Epidermal melanocyte (primary cell): Measurements from ENCODE around the gene SGMS1.

Experiments
- DNase-seq: peaks from one replicate; pipeline ENCODE4 v3.0.0; 2011; ENCODE audit warnings: low spot score; ENCODE audit not compliant: insufficient read length

Gene SGMS1

DNA sequence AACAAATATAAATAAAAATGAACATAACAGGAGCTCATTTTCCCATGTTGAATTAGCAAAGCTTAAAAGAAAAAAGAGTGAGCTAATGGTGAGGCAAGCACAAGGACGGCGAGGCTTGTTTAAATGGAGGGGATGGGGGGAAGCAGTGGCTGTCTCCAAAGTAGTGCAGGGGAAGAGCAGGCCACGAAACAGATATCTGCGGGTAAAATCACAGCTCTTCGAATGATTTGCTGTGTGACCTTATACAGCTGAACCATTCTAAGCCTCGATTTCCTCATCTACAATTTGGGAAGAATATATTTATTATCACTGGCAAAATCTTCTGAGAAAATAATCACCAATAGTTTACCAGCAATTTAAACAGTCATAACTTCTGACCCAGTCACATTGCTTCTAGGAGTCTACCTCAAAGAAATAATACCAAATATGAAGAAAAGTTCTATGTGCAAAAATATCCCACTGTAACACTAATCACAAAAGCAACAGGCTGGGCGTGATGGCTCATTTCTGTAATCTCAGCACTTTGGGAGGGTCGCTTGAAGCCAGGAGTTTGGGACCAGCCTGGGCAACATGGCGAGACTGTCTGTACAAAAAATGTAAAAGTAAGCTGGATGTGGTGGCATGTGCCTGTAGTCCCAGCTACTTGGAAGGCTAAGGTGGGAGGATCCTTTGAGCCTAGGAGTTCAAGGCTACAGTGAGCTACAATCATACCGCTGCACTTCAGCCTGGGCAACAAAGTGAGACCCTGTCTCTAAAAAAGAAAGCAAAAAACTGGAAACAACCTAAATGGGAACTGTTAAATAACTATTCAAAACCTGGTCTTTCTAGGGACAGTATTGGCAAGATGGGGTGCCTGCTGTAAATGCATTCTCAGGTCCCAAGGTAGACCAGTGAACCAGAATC, 309.3 kb downstream of the SGMS1 start:
- DNase-seq = no peak

DNA sequence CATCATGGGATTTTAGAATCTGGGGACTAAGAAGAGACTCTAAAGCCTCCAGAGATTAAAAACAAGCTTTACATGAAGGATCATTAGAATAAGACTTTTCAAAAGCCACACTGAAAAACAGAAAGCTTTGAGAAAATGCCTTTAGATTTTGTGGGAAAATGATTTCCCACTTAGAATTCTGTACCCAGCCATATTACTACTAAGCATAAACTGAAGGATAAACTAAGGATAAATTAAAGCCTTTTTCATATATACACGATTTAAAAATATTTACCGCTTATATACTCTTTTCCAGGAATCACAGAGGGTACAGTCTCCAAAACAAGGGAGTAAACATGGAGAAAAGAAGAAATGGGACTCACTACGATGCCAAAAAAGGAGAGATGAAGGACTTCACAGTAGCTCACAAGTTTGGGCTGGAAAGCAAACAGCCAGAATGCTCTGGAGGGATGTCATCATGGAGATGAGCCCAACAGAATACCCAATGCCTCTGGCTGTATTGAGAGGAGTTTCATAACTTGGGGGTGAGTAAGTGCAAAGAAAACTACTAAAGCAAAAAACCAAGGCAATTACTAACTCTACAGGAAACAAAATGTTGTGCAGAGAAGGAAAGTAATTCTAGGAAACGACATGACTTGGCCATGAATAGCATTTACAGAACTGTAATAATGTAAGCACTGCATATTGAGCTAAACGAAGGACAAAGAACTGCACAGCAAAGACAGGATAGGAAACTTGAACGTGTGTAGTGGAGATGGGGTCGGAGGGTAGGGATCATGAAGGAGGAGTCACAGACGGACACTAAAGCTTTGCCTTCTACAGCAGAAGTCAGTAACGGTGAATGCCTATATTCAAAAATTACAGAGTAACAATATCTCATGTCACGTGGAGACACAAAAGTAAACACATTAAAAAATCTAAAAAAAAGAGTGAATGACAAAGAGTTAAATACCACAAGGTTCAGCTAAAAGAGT, 311.0 kb downstream of the SGMS1 start:
- DNase-seq = no peak

DNA sequence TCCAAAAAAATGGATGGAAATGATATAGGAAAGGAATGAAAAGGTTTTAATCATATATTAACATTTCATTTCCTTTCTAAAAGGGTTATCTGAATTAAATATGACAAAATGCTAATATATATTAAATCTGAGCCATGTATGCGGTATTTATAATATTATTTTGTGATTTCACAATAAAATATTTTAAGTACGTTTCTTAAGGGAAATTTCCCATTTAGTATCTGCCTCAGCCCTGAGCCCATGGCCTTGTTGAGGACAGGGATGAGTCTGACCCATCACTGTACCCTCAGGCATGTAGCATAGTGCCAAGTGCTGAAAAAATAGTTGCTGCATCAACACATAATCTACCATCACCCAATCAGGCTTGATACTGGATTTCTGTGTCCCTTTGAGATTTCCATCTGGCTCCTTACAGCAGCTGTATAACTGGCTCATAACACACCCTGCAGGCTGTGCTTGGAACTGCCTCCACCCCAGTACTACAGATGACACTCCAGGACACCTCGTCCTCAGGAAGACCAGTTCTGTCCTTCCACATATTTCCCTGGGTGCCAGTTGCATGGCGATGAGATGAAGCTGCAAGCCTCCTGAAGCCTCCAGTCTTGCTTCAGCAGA, 313.1 kb downstream of the SGMS1 start:
- no peak for DNase-seq

DNA sequence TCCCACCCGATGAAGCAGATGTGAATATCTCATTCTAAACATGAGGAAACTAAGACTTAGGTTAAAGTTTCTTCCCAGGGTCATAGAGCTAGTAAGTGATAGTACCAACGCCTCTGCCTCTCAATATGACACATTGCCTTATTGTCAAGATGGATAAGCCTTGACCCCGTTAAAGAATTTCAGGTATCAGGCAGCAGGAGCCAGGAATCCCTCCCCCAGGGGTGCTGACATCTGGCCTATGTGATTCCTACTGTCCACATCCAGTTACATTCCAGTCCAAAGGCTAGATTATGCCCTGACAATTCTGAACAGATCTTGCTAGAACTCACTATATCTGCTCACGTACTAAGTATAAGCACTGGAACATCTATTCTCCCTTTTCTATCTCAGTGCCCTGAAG, 314.4 kb downstream of the SGMS1 start:
- no peak for DNase-seq

DNA sequence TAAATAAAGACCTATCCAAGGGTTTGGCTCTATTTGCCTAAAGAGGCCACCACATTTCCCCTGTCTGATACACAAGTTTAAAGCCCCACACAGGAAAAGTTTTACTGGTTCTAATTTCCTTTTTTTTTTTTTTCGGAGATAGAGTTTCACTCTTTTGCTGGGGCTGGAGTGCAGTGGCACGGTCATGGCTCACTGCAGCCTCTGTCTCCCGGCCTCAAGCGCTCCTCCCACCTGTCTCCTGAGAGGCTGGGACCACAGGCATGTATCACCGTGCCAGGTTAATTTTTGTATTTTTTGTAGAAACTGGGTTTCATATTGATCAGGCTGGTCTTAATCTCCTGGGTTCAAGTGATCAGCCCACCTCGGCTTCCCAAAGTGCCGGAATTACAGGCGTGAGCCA, 319.1 kb downstream of the SGMS1 start:
- no peak for DNase-seq

DNA sequence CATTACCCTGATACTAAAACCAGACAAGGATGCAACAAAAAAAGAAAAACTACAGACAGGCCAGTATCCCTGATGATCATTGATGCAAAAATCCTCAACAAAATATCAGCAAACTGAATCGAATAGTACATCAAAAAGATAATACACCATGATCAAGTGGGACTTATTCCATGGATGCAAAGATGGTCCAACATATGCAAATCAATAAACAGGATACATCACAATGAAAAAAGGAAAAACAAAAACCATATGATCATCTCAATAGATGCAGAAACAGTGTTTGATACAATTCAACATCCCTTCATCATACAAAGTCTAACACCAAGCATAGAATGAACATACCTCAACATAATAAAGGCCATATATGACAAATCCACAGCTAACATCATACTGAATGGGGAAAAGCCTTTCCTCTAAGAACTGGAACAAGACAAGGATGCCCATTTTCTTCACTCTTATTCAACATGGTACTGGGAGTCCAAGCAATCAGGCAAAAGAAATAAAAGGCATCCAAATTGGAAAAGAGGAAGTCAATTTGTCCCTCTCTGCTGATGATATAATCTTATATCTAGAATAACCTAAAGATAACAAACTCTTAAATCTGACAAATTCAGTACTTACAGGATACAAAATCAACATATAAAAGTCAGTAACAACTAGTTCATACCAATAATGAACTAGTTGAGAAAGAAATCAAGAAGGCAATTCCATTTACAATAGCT, 323.6 kb downstream of the SGMS1 start:
- no peak for DNase-seq

DNA sequence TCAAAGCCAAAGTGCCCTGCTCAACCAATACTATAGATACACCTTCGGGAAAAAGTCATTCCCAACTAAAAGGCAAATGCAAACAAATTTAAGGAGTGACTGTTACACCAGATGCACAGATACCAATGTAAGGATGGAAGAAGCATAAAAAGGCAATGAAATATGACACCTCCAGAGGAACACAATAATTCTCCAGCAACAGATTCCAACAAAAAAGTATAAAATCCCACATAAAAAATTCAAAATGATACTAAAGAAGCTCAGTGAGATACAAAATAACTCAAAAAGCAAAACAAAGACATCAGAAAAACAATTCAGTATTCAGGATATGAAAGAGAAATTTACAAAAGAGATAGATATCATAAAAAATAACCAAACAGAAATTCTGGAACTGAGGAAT, 328.4 kb downstream of the SGMS1 start:
- no peak for DNase-seq

DNA sequence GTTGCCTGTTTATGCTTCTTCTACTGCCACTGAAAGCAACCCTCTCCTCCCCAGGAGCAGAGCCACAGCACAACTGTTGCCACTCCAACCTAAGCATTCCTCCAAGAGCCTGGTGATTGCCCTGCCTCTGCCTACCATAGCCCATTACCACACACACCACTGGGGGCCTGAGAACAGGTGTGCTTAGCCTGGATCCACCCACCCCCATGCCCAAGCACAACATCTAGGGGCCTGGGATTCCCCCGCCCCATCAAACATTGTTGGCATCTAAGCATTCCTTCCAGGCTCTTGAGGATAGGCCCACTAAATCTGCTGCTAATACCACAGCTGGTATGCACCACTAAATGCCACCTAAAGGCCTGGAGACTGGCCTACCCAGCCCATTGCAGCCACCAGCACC, 329.2 kb downstream of the SGMS1 start:
- no peak for DNase-seq

DNA sequence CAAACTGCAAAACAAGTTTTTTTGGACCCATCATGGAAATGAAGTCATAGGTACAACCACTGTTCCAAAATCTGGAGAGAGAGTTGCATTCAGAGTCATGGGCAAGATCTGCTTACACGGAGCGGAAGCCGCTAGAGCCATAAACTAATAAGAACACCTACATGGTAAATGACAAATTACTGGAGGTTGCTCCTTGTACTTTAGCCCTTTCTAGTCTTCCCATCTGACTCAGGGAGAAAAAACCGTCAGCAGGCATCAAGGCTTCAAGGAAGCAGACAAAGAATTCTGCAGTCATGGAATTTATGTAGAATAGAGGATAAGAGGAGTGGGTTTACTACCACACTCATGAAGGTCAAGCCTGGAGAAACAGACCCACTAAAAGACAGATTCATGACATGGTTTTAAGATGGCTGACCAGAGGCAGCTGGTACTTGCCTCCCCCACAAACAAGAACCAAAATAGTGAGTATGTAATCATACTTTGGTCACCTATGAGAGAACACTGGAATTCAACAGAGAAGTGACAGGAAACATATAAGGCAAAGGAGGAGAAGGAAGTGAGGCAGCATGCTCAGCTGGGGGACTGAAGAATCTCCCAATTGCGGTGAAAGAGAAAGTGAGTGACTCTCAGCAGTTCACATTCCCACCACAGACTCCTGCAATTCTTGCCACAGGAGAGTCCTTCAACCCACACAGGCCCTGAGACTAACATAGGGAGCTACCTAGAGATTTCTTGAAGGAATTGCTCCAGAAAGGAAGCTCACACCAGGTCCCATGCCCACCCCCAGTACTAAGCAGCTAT, 330.0 kb downstream of the SGMS1 start:
- no peak for DNase-seq

DNA sequence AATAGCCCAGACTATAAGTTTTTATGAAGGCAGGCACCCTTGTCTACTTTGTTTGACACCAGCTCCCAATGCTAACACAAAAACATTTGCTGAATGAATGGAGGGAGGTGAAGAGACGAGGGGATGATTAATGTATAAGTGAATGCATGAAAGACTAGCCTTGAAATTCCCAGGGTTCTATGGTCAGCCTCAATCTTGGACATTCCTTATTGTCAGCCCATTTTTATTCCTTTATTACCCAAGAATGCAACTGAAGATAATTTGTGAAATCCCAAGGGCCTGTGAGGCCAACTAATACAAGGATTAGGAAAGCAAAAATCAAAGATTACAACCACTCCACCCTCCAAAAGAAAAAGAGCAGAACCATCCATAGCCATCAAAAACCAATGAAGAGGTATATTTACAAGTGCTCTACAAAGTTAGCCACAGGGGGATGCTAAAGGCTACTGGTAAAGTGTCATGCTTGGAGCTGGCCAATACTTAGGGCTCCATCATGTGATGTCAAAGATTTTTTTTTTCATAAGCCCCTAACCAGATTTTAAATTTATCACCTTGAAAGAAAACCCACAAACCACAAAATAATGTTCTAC, 332.4 kb downstream of the SGMS1 start:
- no peak for DNase-seq

DNA sequence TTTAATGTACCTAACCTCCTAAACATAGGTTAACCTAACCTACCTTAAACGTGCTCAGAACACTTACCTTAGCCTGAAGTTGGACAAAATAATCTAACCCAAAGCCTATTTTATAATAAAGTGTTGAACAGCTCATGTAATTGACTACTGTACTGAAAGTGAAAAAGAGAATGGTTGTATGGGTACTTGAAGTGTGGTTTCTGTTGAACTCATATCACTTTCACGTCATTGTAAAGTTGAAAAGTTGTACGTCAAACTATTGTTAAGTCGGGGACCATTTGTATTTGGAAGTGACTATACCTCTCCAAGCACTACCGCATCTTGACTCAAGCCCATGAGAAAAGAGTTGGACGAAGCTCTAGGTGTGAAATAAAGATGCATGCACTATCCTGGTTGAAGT, 334.6 kb downstream of the SGMS1 start:
- DNase-seq = no peak

DNA sequence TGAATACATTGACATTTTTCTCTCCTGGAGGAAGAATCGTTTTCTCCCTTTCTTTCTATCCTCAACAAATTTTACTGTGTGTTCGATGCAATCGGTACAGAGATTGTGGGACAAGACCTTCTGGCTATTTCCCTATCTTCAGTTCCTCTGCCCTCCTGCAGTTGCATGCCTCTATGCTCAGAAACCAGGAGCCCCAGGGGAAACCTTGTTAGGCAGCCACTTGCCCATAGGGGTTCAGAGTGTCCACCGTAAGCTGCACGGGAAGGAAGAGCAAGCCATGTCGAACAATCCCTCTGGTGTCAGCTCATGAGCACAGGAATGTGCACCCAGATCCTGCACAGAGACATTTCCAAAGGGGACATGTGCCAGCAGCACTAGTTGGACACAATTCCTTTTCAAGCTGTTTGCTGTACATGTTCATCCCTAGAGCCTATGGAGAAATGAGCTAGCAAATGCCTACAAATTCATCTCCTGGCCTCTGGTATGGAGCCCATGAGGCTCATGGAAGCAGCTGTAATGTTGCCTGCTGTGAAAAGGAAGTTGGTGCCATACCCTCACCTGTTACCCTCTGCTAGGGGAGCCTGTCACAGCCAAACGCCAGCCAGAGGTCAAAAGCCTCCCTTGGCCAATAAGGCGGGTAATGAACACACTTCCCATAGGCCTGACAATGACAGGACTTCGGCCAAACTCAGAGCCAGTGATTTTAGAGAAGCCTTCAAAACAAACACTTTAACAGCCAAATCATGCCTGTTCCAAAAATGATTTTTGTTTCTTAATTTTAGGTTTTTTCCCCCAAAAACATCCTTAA, 336.6 kb downstream of the SGMS1 start:
- DNase-seq = no peak

DNA sequence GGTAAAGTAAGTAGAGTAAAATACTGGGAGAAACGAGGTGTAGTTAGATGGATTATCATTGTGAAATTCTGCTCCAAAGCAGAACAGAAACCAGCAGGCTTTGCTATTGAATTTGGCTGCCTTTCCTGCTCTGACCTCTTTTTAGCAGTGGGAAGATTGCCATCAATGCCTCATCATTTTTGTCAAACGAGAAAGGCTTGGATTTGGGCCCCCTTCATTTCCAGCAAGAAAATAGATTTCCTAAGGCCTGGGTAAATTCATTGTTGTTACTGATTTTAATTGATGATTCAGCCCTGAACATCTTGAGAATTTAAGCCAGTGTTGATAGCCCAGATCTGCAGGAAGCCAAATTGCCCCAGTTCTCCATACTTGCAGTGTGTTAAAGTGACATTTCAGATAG, 337.2 kb downstream of the SGMS1 start:
- no peak for DNase-seq

DNA sequence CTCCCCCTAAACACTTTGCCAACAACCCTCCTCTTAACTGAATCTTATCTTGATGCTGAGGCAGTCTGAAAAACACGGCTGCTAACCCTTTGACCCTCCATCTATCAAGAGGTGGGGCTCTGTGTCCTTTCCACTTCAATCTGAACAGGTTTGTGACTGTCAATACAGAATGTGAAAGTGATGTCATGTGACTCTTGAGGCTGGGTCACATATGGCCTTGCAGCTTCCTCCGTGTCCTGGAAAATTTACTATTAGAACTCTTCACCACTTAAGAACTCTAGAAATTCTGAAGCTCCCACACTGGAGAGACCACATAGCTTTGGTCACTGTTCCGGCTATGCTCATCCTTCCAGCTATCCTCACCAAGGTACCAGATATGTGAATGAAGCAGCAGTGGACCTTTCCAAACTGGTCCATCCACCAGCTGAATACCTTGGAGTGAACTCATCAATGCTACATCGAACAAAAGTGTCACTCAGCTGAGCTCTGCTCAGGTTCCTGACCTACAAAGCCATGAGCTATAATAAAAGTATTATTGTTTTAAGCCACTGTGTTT, 341.7 kb downstream of the SGMS1 start:
- DNase-seq = no peak

DNA sequence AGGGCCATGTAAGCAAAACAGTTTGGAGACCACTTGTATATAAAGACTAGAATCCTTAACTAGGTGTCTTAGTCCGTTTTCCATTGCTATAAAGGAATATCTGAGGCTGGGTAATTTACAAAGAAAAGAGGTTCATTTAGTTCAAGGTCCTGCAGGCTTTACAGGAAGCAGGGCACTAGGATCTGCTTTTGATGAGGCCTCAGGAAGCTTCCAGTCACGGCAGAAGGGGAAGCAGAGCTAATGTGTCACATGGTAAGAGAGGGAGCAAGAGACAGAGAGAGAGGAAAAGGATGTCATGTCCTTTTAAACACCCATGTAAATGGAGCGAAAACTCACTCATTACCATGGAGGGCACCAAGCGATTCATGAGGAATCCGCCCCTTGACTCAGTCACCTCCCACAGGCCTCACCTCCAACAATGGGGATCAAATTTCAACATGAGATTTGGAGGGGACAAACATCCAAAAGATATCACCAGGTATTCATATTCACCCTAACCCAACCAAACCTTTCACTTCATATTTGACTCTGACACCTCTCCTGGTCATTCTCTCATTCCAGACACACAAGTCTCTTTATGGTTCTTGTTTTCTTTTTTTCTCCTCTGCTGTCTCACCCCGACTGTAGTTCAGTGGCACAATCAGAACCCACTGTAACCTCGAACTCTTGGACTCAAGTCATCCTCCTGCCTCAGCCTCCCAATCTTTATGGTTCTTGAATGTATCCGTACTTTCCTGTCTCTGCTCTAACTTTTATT, 342.4 kb downstream of the SGMS1 start:
- DNase-seq = no peak

DNA sequence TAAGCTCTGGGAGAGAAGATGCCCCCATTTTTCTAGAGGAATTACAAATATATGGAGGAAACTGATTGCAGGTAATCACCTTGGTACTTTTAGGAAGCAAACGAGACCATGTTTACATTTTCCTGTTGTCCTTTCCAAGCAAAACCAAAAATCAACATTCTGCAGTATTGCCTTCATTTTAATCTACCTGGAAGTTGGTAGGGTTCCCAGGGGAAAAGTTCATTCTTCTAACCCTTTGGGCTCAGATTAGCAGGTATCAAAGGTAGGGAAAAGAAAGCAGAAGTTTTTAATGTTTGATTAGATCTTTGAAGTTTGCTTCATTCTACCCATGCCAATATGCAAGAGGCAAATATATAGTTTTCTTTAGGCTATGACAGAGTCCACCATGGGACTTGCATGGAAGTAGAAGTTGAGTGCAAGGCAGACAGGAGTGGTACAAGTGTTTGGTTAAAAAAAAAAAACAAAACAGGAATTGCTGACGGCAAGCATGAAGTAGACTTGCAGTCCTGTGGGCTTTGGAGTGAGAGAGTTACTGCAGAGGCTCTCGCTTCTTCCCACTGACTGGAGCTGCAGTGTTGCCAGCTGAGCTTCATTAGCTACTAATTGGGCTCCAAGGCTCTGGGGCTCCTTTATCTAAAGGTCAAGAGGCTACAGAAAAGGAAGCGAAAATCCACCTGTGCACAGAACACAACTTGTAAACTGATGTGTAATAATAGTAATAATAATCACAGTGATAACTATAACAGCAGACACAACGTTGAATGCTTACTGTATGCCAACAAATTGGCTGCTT, 343.5 kb downstream of the SGMS1 start:
- no peak for DNase-seq

DNA sequence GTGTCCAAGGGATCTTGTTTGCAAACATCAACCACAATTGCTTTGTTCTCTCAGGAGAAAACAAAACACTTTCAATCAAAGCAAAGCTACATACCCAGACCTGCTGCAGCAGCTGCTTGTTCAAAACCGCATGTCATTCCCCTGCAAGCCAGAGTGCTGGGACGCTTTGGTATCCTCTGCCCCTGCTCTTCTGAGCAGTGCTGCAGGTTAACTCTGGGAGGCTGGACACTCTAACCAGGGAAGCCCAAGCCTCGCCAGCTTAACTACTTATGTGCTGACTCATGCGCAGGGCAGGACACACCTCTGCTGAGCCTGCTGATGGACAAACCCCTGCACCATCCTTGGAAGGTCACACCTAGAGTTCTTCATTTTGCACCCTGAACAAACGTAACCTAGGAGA, 344.3 kb downstream of the SGMS1 start:
- DNase-seq = no peak
